IMR-90 (cell line): ENCODE data around the gene CPNE4. TPM values are rescaled to one million over a fixed set of nuclear protein-coding genes. Genes with fewer than 3 reads are reported as not detected.

ENCODE experiments used
- ATAC-seq: fragments of 200-7000 bp; cut with Tn5 transposase; 2 replicates; pipeline ENCODE4 v1.9.1; 2020; ENCODE audit warnings: low read depth, mild to moderate bottlenecking, moderate library complexity
- BruUV-seq: library from RNA; stranded (reverse); fragments of 400-500 nt; replicated peaks from 2 replicates; lab custom pipeline; 2021; lab: Mats Ljungman, UMichigan
- CTCF ChIA-PET: fragments of 300-600 bp; formaldehyde crosslinking; extraction: SDS; loops from one replicate; lab custom pipeline; 2021; ENCODE audit warnings: antibody characterized with exemption; lab: Yijun Ruan, JAX
- POLR2A ChIA-PET: fragments of 300-600 bp; sonication (Branson Sonifier 250); formaldehyde crosslinking; loops from one replicate; lab custom pipeline; 2022; ENCODE audit warnings: antibody characterized with exemption; ENCODE audit not compliant: unreplicated experiment; lab: Charles Lee
- DNase-seq: peaks from one replicate; pipeline ENCODE4 v3.0.0; 2013
- H2AFZ ChIP-seq: replicated peaks from 2 replicates; pipeline ENCODE3; 2013; ENCODE audit warnings: low read length, mild to moderate bottlenecking; ENCODE audit not compliant: poor library complexity
- H2AK5ac ChIP-seq: 2 replicates; pipeline ENCODE4 v1.6.1; 2013; ENCODE audit warnings: low read depth, low read length, inconsistent platforms
- H2AK9ac ChIP-seq: replicated peaks from 2 replicates; pipeline ENCODE3; 2013; ENCODE audit warnings: mild to moderate bottlenecking, low read depth, low read length, moderate library complexity; ENCODE audit not compliant: poor library complexity
- H2BK120ac ChIP-seq: 2 replicates; pipeline ENCODE4 v1.6.1; 2013; ENCODE audit warnings: low read depth, low read length, inconsistent platforms
- H2BK15ac ChIP-seq: 3 replicates; pipeline ENCODE4 v1.6.1; 2013; ENCODE audit warnings: low read depth, low read length, inconsistent platforms
- H2BK20ac ChIP-seq: 2 replicates; pipeline ENCODE4 v1.6.1; 2013; ENCODE audit warnings: low read depth, mild to moderate bottlenecking, inconsistent platforms, low read length, moderate library complexity
- H2BK5ac ChIP-seq: 2 replicates; pipeline ENCODE4 v1.6.1; 2013; ENCODE audit warnings: mild to moderate bottlenecking, low read depth, low read length, inconsistent platforms; ENCODE audit not compliant: poor library complexity, severe bottlenecking
- H3K14ac ChIP-seq: replicated peaks from 2 replicates; pipeline ENCODE4 v1.6.1; 2013; ENCODE audit warnings: low read depth, low read length, inconsistent platforms
- H3K18ac ChIP-seq: 2 replicates; pipeline ENCODE4 v1.6.1; 2013; ENCODE audit warnings: low read depth, low read length, control low read depth
- H3K23ac ChIP-seq: 2 replicates; pipeline ENCODE4 v1.6.1; 2013; ENCODE audit warnings: low read depth, low read length, inconsistent platforms
- H3K27ac ChIP-seq: 2 replicates; pipeline ENCODE4 v1.5.1; 2013; ENCODE audit warnings: mild to moderate bottlenecking, control low read depth, low read length; ENCODE audit not compliant: insufficient read depth
- H3K27me3 ChIP-seq: 2 replicates; pipeline ENCODE4 v1.6.1; 2013; ENCODE audit warnings: low read length; ENCODE audit not compliant: control insufficient read depth, insufficient read depth
- H3K36me3 ChIP-seq: 2 replicates; pipeline ENCODE4 v1.6.1; 2013; ENCODE audit warnings: low read length, mixed read lengths; ENCODE audit not compliant: control insufficient read depth, insufficient read depth
- H3K4ac ChIP-seq: 2 replicates; pipeline ENCODE4 v1.6.1; 2013; ENCODE audit warnings: low read depth, low read length, inconsistent platforms
- H3K4me1 ChIP-seq: 2 replicates; pipeline ENCODE4 v1.6.1; 2013; ENCODE audit warnings: low read length, mixed read lengths; ENCODE audit not compliant: control insufficient read depth, insufficient read depth
- H3K4me2 ChIP-seq: 2 replicates; pipeline ENCODE4 v1.6.1; 2013; ENCODE audit warnings: low read depth, mild to moderate bottlenecking, control low read depth, low read length, moderate library complexity
- H3K4me3 ChIP-seq: 2 replicates; pipeline ENCODE4 v1.5.1; 2013; ENCODE audit warnings: low read depth, mild to moderate bottlenecking, control low read depth, low read length, moderate library complexity; ENCODE audit not compliant: insufficient read depth
- H3K56ac ChIP-seq: 2 replicates; pipeline ENCODE4 v1.6.1; 2013; ENCODE audit warnings: low read length, inconsistent platforms; ENCODE audit not compliant: insufficient read depth; ENCODE audit errors: extremely low read depth
- H3K79me1 ChIP-seq, 2 experiments: 2 replicates each; pipeline ENCODE4 v1.6.1; 2013; ENCODE audit warnings: low read length in 2 of 2, inconsistent platforms in 1 of 2, low read depth in 1 of 2
- H3K9ac ChIP-seq: 2 replicates; pipeline ENCODE4 v1.6.1; 2013; ENCODE audit warnings: low read depth, low read length, control low read depth
- H3K9me1 ChIP-seq: 2 replicates; pipeline ENCODE4 v1.6.1; 2013; ENCODE audit warnings: low read length, inconsistent platforms; ENCODE audit not compliant: insufficient read depth
- H3K9me3 ChIP-seq: 2 replicates; pipeline ENCODE4 v1.6.1; 2013; ENCODE audit warnings: low read length; ENCODE audit not compliant: control insufficient read depth, insufficient read depth
- H4K20me1 ChIP-seq: 2 replicates; pipeline ENCODE4 v1.6.1; 2013; ENCODE audit warnings: low read length, inconsistent platforms; ENCODE audit not compliant: insufficient read depth
- H4K5ac ChIP-seq: 2 replicates; pipeline ENCODE4 v1.6.1; 2013; ENCODE audit warnings: mild to moderate bottlenecking, low read depth, low read length, control low read depth
- H4K8ac ChIP-seq, 2 experiments: 2 replicates each; pipeline ENCODE4 v1.6.1; 2013; ENCODE audit warnings: low read depth in 2 of 2, low read length in 2 of 2, control low read depth in 1 of 2, inconsistent platforms in 1 of 2
- H4K91ac ChIP-seq: 2 replicates; pipeline ENCODE4 v1.6.1; 2013; ENCODE audit warnings: low read depth, low read length, inconsistent platforms; ENCODE audit not compliant: insufficient read depth
- MAFK ChIP-seq: IDR thresholded peaks from 2 replicates; pipeline ENCODE4 v1.6.1; 2012; ENCODE audit warnings: low read depth, low read length, improper control_type of control experiment
- MXI1 ChIP-seq: IDR thresholded peaks from 2 replicates; pipeline ENCODE4 v1.6.1; 2012; ENCODE audit warnings: low read depth, mild to moderate bottlenecking, low read length, moderate library complexity, borderline replicate concordance
- WGBS, 2 experiments: methylation state at CpG; one replicate each; pipeline versions ENCODE4 v1.1.5 to v1.1.7; 2013; ENCODE audit warnings: missing lambda C conversion rate in 2 of 2; ENCODE audit not compliant: insufficient read length in 1 of 2; ENCODE audit errors: extremely low coverage in 2 of 2; 5-methylcytosine and 5-hydroxymethylcytosine counted together
- dilution Hi-C: fragments of 300-500 bp; cut with HindIII; formaldehyde crosslinking; loops from one replicate; pipeline ENCODE4 v1.14.3; 2018; ENCODE audit warnings: low sequenced_read_pairs; ENCODE audit not compliant: unreplicated experiment
- in situ Hi-C: fragments of 300-500 bp; cut with MboI; formaldehyde crosslinking; loops from 3 replicates; pipeline ENCODE4 v1.14.3; 2019; ENCODE audit warnings: low sequenced_read_pairs, inconsistent platforms, mixed read lengths
- intact Hi-C: fragments of 100-400 bp; cut with micrococcal nuclease; formaldehyde crosslinking; loops from 2 replicates; pipeline ENCODE4 v1.10.0; 2022
- polyA plus RNA-seq, 3 experiments: library from polyadenylated mRNA; depleted of rRNA; stranded (reverse); fragments of >200 nt; gene quantifications; 2 replicates each; pipeline ENCODE4 v1.2.3, GENCODE V29; 2012; ENCODE audit warnings: low replicate concordance in 1 of 3
- total RNA-seq: library from RNA; depleted of rRNA; stranded (reverse); fragments of >200 nt; gene quantifications from 2 replicates; pipeline ENCODE4 v1.2.3, GENCODE V29; 2012

CPNE4 gene
- total and polyA plus RNA-seq, 2 of the 4 experiments (the other 2 are of a cell fraction): not detected

DNA sequence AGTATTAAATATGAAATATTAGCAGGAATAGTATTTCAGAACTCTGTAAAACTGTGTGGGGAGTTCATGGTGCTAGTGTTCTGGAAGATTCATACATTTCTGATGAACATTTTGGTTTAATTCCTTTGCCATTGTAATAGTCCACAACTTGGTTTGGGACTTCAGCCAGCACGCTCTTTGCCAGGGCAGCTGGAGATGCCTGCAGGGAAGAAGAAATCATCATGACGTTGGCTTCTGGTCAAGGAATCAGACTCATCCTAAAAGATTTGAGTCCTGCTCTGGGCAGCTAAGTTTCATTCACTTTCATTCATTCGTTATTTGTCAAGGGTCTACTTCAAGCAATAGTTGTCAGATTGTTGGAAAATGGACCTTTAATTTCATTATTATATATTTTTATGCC lies 499.7 kb downstream of the CPNE4 start:
- Histone ChIP-seq H3K4me2 (no peak overlapping the region), H2BK5ac (no peak overlapping the region), H3K14ac (no peak overlapping the region), H2BK20ac (no peak overlapping the region), H2AK5ac (no peak overlapping the region), H4K5ac (no peak overlapping the region), H2AK9ac (no peak overlapping the region), H3K18ac (no peak overlapping the region), H3K9me1 (no peaks in the 10 kb centered on the region), H3K4me1 (no peaks in the 10 kb centered on the region), H3K4ac (no peak overlapping the region), H3K23ac (no peak overlapping the region), H4K8ac (no peak overlapping the region), H2BK15ac (no peak overlapping the region), H3K36me3 (no peaks in the 10 kb centered on the region), H4K91ac (no peak overlapping the region), H3K56ac (no peak overlapping the region), H4K20me1 (no peaks in the 10 kb centered on the region), H2BK120ac (no peak overlapping the region), H3K79me1 (no peaks in the 10 kb centered on the region), H3K27me3 (no peaks in the 10 kb centered on the region; the same call in 1 of the 2 replicates), H3K27ac (no peak overlapping the region), H2AFZ (no peak overlapping the region), H3K9ac (no peak overlapping the region), H3K9me3 (no peaks in the 10 kb centered on the region), H3K4me3 (no peak overlapping the region)
- no CpG with 5 or more reads among the region's 3 CpGs for WGBS, 2 experiments
- peak; percentile 16 for DNase-seq
- in situ Hi-C loops: no loop called here
- ATAC-seq: no peak
- POLR2A ChIA-PET: no interaction called here
- dilution Hi-C loops: no loop called here
- intact Hi-C loops: no loop called here
- no peak for TF ChIP-seq MAFK
- no peak for TF ChIP-seq MXI1
- CTCF ChIA-PET: no interaction called here
- BruUV-seq: no TSS peak
